B cell (primary cell): ENCODE measurements around the gene PRKCA. TPM values are rescaled to one million over a fixed set of nuclear protein-coding genes. Genes with fewer than 3 reads are reported as not detected.

Experiments
- ATAC-seq: fragments of 200-7000 bp; cut with Tn5 transposase; one replicate; pipeline ENCODE4 v1.10.0; 2021; ENCODE audit warnings: low read depth, mild to moderate bottlenecking, moderate number of reproducible peaks, moderate library complexity
- CTCF ChIA-PET: fragments of 350-600 bp; sonication (Branson Sonifier 250); formaldehyde crosslinking; loops from one replicate; lab custom pipeline; 2021; ENCODE audit warnings: antibody characterized with exemption, inconsistent platforms; lab: Charles Lee
- POLR2A ChIA-PET: fragments of 350-600 bp; sonication (Branson Sonifier 250); formaldehyde crosslinking; loops from one replicate; lab custom pipeline; 2021; ENCODE audit warnings: antibody characterized with exemption; lab: Charles Lee
- DNase-seq: peaks from one replicate; pipeline ENCODE4 v3.0.0; 2013
- H2AFZ ChIP-seq: 2 replicates; pipeline ENCODE4 v1.6.1; 2012; ENCODE audit warnings: mild to moderate bottlenecking, low read depth, low read length; ENCODE audit not compliant: insufficient read depth, poor library complexity, severe bottlenecking
- H3K27ac ChIP-seq, 2 donors: 1 replicate in 1 of 2; 2 replicates in 1 of 2; pipeline ENCODE4 v1.5.1; 2012 to 2013; ENCODE audit warnings: low read length in 2 of 2, mild to moderate bottlenecking in 2 of 2, moderate library complexity in 1 of 2
- H3K27me3 ChIP-seq, 4 experiments: fragments of 200-600 bp in 1 of 4; sonication (generic) in 1 of 4; replicated peaks in 1 of 4; 1 replicate in 2 of 4; 2 replicates in 2 of 4; pipeline versions ENCODE4 v1.6.1 to v1.7.0; 2013 to 2016; ENCODE audit warnings: low read length in 3 of 4, mild to moderate bottlenecking in 2 of 4, mixed read lengths in 1 of 4, moderate library complexity in 1 of 4; ENCODE audit not compliant: insufficient read depth in 4 of 4, control insufficient read depth in 3 of 4; ENCODE audit errors: control extremely low read depth in 1 of 4
- H3K36me3 ChIP-seq, 2 experiments: replicated peaks in 1 of 2; 1 replicate in 1 of 2; 2 replicates in 1 of 2; pipeline versions ENCODE4 v1.6.1 to v1.7.1; 2013; ENCODE audit warnings: low read length in 1 of 2; ENCODE audit not compliant: insufficient read depth in 2 of 2, control insufficient read depth in 1 of 2; ENCODE audit errors: control extremely low read depth in 1 of 2, extremely low read depth in 1 of 2
- H3K4me1 ChIP-seq, 2 donors: fragments of 200-600 bp in 1 of 2; sonication (generic) in 1 of 2; 1 replicate in 1 of 2; 2 replicates in 1 of 2; pipeline versions ENCODE4 v1.5.1 to v1.6.1; 2013 to 2017; ENCODE audit warnings: low read length in 2 of 2; ENCODE audit not compliant: control insufficient read depth in 2 of 2, insufficient read depth in 2 of 2
- H3K4me2 ChIP-seq: replicated peaks from 2 replicates; pipeline ENCODE3; 2012; ENCODE audit warnings: mild to moderate bottlenecking, low read depth, low read length; ENCODE audit not compliant: poor library complexity, severe bottlenecking
- H3K4me3 ChIP-seq, 5 experiments: fragments of 200-600 bp in 1 of 5; sonication (generic) in 1 of 5; 1 replicate in 3 of 5; 2 replicates in 2 of 5; pipeline versions ENCODE4 v1.5.1 to v1.7.0; 2011 to 2016; ENCODE audit warnings: low read length in 4 of 5, mild to moderate bottlenecking in 4 of 5, low read depth in 2 of 5, control low read depth in 1 of 5, moderate library complexity in 1 of 5; ENCODE audit not compliant: insufficient read depth in 1 of 5; ENCODE audit errors: control extremely low read depth in 1 of 5, extremely low read depth in 1 of 5
- H3K79me2 ChIP-seq: fragments of 200-600 bp; sonication (generic); one replicate; pipeline ENCODE4 v1.6.0; 2016; ENCODE audit warnings: low read length; ENCODE audit not compliant: control insufficient read depth, insufficient read depth
- H3K9ac ChIP-seq: fragments of 200-600 bp; sonication (generic); 2 replicates; pipeline ENCODE4 v1.6.1; 2017; ENCODE audit warnings: mild to moderate bottlenecking, low read length, moderate library complexity
- H3K9me3 ChIP-seq, 3 donors: one replicate each; pipeline versions ENCODE4 v1.6.1 to v1.7.1; 2013; ENCODE audit warnings: low read length in 2 of 3; ENCODE audit not compliant: control insufficient read depth in 2 of 3, insufficient read depth in 1 of 3; ENCODE audit errors: control extremely low read depth in 1 of 3
- H4K20me1 ChIP-seq: 2 replicates; pipeline ENCODE4 v1.6.0; 2012; ENCODE audit warnings: mild to moderate bottlenecking, low read length; ENCODE audit not compliant: insufficient read depth, control insufficient read depth, poor library complexity, severe bottlenecking
- H3K27ac Mint-ChIP-seq: one replicate; pipeline ENCODE4 v1.8.0; 2021; ENCODE audit warnings: mixed read lengths
- H3K27me3 Mint-ChIP-seq: one replicate; pipeline ENCODE4 v1.8.0; 2021; ENCODE audit warnings: mixed read lengths
- H3K4me1 Mint-ChIP-seq: one replicate; pipeline ENCODE4 v1.8.0; 2021; ENCODE audit warnings: mixed read lengths
- H3K4me3 Mint-ChIP-seq: one replicate; pipeline ENCODE4 v1.8.0; 2021; ENCODE audit warnings: mixed read lengths
- H3K9me3 Mint-ChIP-seq: one replicate; pipeline ENCODE4 v1.8.0; 2022; ENCODE audit warnings: mixed read lengths; ENCODE audit not compliant: insufficient read depth
- CTCF ChIP-seq: fragments of 200-600 bp; IDR thresholded peaks from one replicate; pipeline ENCODE4 v1.8.0; 2022; ENCODE audit warnings: antibody characterized with exemption, mild to moderate bottlenecking
- EZH2 ChIP-seq: IDR thresholded peaks from 2 replicates; pipeline ENCODE4 v1.6.1; 2012; ENCODE audit warnings: borderline replicate concordance, low read depth, mild to moderate bottlenecking, moderate library complexity, low read length; ENCODE audit not compliant: insufficient read depth, poor library complexity, severe bottlenecking
- WGBS: methylation state at CpG from one replicate; pipeline ENCODE4 v1.1.5; 2013; ENCODE audit warnings: missing lambda C conversion rate; ENCODE audit not compliant: insufficient coverage; 5-methylcytosine and 5-hydroxymethylcytosine counted together
- intact Hi-C: fragments of 100-400 bp; cut with micrococcal nuclease; formaldehyde crosslinking; loops from one replicate; pipeline ENCODE4 v1.10.0; 2022
- polyA plus RNA-seq: library from polyadenylated mRNA; depleted of rRNA; stranded (reverse); fragments of >200 nt; gene quantifications from 2 replicates; pipeline ENCODE4 v1.2.3, GENCODE V29; 2012
- total RNA-seq, 2 donors: library from RNA; stranded (reverse); fragments of 120-200 nt in 1 of 2; gene quantifications; 1 replicate in 1 of 2; 2 replicates in 1 of 2; pipeline versions ENCODE4 v1.2.3 to v1.2.4, GENCODE V29; 2013 to 2022

Gene PRKCA
- total and polyA plus RNA-seq, 2 donors (not counting 1 experiment from before 2014, with no cell fraction given), result 0.33 to 7.7 TPM

- DNase-seq (no peak), ATAC-seq (no peak)
- no peaks in the 10 kb centered on the region for H3K27me3 ChIP-seq
- no peaks in the 10 kb centered on the region for H3K9me3 Mint-ChIP-seq
- H3K4me2 ChIP-seq, result no peak overlapping the region
- H4K20me1 ChIP-seq, result no peaks in the 10 kb centered on the region
- no peaks in the 10 kb centered on the region for H3K4me1 ChIP-seq
- H3K4me1 Mint-ChIP-seq, result no peaks in the 10 kb centered on the region
- ChIA-PET CTCF (no interaction called here), POLR2A (no interaction called here)
- H3K36me3 ChIP-seq, result no peaks in the 10 kb centered on the region
- H3K27ac Mint-ChIP-seq, result no peak overlapping the region
- no peaks in the 10 kb centered on the region for H3K9me3 ChIP-seq
- intact Hi-C loops, result no loop called here
- no peak overlapping the region for H2AFZ ChIP-seq
- H3K4me3 ChIP-seq, result no peak overlapping the region
- H3K27ac ChIP-seq, result no peak overlapping the region
- no CpG with 5 or more reads among the region's 4 CpGs for WGBS
- no peak overlapping the region for H3K4me3 Mint-ChIP-seq
- H3K9ac ChIP-seq, result no peak overlapping the region
- TF ChIP-seq CTCF (no peak), EZH2 (no peak)
- H3K27me3 Mint-ChIP-seq, result no peaks in the 10 kb centered on the region
- H3K79me2 ChIP-seq, result no peaks in the 10 kb centered on the region
These were observed 7.4 kb downstream of the PRKCA start for GRCh38 chr17:66309793-66310192.

- Histone ChIP-seq H3K4me2 (no peak overlapping the region), H3K27ac (no peak overlapping the region), H3K4me1 (no peaks in the 10 kb centered on the region), H3K79me2 (no peaks in the 10 kb centered on the region), H3K9me3 (no peaks in the 10 kb centered on the region), H4K20me1 (no peaks in the 10 kb centered on the region), H3K4me3 (no peak overlapping the region), H3K27me3 (no peaks in the 10 kb centered on the region), H3K36me3 (no peaks in the 10 kb centered on the region), H2AFZ (no peak overlapping the region), H3K9ac (no peak overlapping the region)
- Mint-ChIP-seq H3K9me3 (no peaks in the 10 kb centered on the region), H3K4me1 (no peaks in the 10 kb centered on the region), H3K4me3 (no peak overlapping the region), H3K27me3 (no peaks in the 10 kb centered on the region), H3K27ac (no peak overlapping the region)
- DNase-seq (no peak), ATAC-seq (no peak)
- intact Hi-C loops, result no loop called here
- CTCF ChIA-PET, result no interaction called here
- POLR2A ChIA-PET, result no interaction called here
- WGBS, result 99% methylated on average over 7 of the region's 7 CpGs
- TF ChIP-seq CTCF (no peak), EZH2 (no peak)
These were observed 8.2 kb downstream of the PRKCA start for GRCh38 chr17:66310528-66311148.
